HepG2 (cell line): Measurements from ENCODE around the gene KCNK7. TPM values are rescaled to one million over a fixed set of nuclear protein-coding genes. Genes with fewer than 3 reads are reported as not detected.

Source experiments
- ATF7-NPFF ChIP-seq: sonication (generic); formaldehyde crosslinking; IDR thresholded peaks from 2 replicates; pipeline ENCODE4 v1.8.1; 2023; ENCODE audit warnings: mild to moderate bottlenecking, low read depth, missing genetic modification reagents, moderate library complexity
- ETV5 ChIP-seq: IDR thresholded peaks from 2 replicates; pipeline ENCODE4 v1.6.1; 2018; ENCODE audit warnings: missing biosample characterization, missing genetic modification reagents, inconsistent platforms, borderline replicate concordance
- HOMEZ ChIP-seq: IDR thresholded peaks from 2 replicates; pipeline ENCODE4 v1.6.1; 2016; ENCODE audit warnings: low read depth
- KAT7 ChIP-seq: IDR thresholded peaks from 2 replicates; pipeline ENCODE4 v1.6.1; 2018; ENCODE audit warnings: borderline replicate concordance, missing compliant biosample characterization
- NR1H2 ChIP-seq: sonication (generic); formaldehyde crosslinking; IDR thresholded peaks from 2 replicates; pipeline ENCODE4 v1.8.1; 2022; ENCODE audit warnings: low read depth, missing genetic modification reagents, borderline replicate concordance
- PHF5A ChIP-seq: IDR thresholded peaks from one replicate; pipeline ENCODE4 v1.6.1; 2018; ENCODE audit warnings: low read depth, missing genetic modification reagents; ENCODE audit not compliant: unreplicated experiment
- RBM39 ChIP-seq: fragments of 200-400 bp; formaldehyde crosslinking; IDR thresholded peaks from one replicate; pipeline ENCODE4 v1.6.1; 2018; ENCODE audit warnings: antibody characterized with exemption, mild to moderate bottlenecking, low read depth, low read length; ENCODE audit not compliant: poor library complexity, severe bottlenecking
- RFXAP ChIP-seq: sonication (generic); formaldehyde crosslinking; IDR thresholded peaks from 2 replicates; pipeline ENCODE4 v1.4.0; 2020; ENCODE audit warnings: missing genetic modification reagents, borderline replicate concordance
- SATB2 ChIP-seq: sonication (generic); formaldehyde crosslinking; IDR thresholded peaks from 2 replicates; pipeline ENCODE4 v1.5.0; 2020; ENCODE audit warnings: missing genetic modification reagents
- SOX6 ChIP-seq, 2 experiments: fragments of 450-650 bp in 1 of 2; sonication (generic) in 1 of 2; formaldehyde crosslinking in 1 of 2; IDR thresholded peaks; 2 replicates each; pipeline versions ENCODE4 v1.4.0 to v1.6.1; 2017 to 2020; ENCODE audit warnings: antibody characterized with exemption in 1 of 2, mild to moderate bottlenecking in 1 of 2, missing genetic modification reagents in 1 of 2
- TFE3 ChIP-seq: IDR thresholded peaks from 2 replicates; pipeline ENCODE4 v1.6.1; 2016
- ZFX ChIP-seq: sonication (generic); formaldehyde crosslinking; IDR thresholded peaks from 2 replicates; pipeline ENCODE4 v1.4.0; 2020; ENCODE audit warnings: mild to moderate bottlenecking, low read depth, missing genetic modification reagents, moderate library complexity
- ZNF335 ChIP-seq: sonication (generic); formaldehyde crosslinking; IDR thresholded peaks from 2 replicates; pipeline ENCODE4 v1.4.0; 2020; ENCODE audit warnings: missing genetic modification reagents
- ZNF547 ChIP-seq: sonication (generic); formaldehyde crosslinking; IDR thresholded peaks from 2 replicates; pipeline ENCODE4 v1.5.1; 2020; ENCODE audit warnings: mild to moderate bottlenecking, missing genetic modification reagents
- ZNF605 ChIP-seq: sonication (generic); formaldehyde crosslinking; IDR thresholded peaks from 2 replicates; pipeline ENCODE4 v1.8.0; 2022; ENCODE audit warnings: mild to moderate bottlenecking, missing genetic modification reagents
- ZNF776 ChIP-seq: sonication (generic); formaldehyde crosslinking; IDR thresholded peaks from 2 replicates; pipeline ENCODE4 v1.4.0; 2020; ENCODE audit warnings: mild to moderate bottlenecking, missing genetic modification reagents
- polyA plus RNA-seq, 8 experiments: library from polyadenylated mRNA; depleted of rRNA in 3 of 8; stranded (reverse) in 7 of 8; unstranded in 1 of 8; fragments of >200 nt; fragmentation: Illumina TruSeq in 4 of 8; extraction: Trizol in 4 of 8; gene quantifications; 2 replicates each; pipeline versions ENCODE4 v1.2.1 to v1.2.3, GENCODE V29; 2011 to 2016; ENCODE audit warnings: low read depth in 4 of 8, missing spikeins in 1 of 8, mixed read lengths in 1 of 8; ENCODE audit not compliant: insufficient read depth in 1 of 8
- total RNA-seq, 5 experiments: library from RNA; depleted of rRNA; stranded (reverse); fragments of >200 nt; fragmentation: Illumina TruSeq; extraction: Trizol; gene quantifications; 2 replicates each; pipeline ENCODE4 v1.2.3, GENCODE V29; 2016; ENCODE audit warnings: low read depth in 1 of 5
- TF ChIP-seq, protein P1 (sequence below): sonication (generic); formaldehyde crosslinking; IDR thresholded peaks from 2 replicates; pipeline ENCODE4 v1.4.0; 2020; ENCODE audit warnings: missing genetic modification reagents, borderline replicate concordance
- TF ChIP-seq, protein P2 (sequence below): sonication (generic); formaldehyde crosslinking; IDR thresholded peaks from 2 replicates; pipeline ENCODE4 v1.4.0; 2020; ENCODE audit warnings: missing genetic modification reagents

KCNK7 gene
- total and polyA plus RNA-seq, 2 of the 13 experiments (the other 11 are each of a cell fraction or from before 2014, with no cell fraction given): 0.11 TPM; not detected in 1

- no peak for TF ChIP-seq HOMEZ
- TF ChIP-seq ZNF776: no peak
- TF ChIP-seq ZNF605 (CRISPR knock-in tag): 0 out of 2 replicates have a peak, but pooled peaks have one; percentile 51
- TF ChIP-seq KAT7 (CRISPR knock-in tag): no peak
- no peak for TF ChIP-seq RFXAP (CRISPR knock-in tag)
- TF ChIP-seq SATB2 (CRISPR knock-in tag): no peak
- no peak for TF ChIP-seq ETV5 (CRISPR knock-in tag)
- no peak for TF ChIP-seq PHF5A (CRISPR knock-in tag)
- TF ChIP-seq, protein P1, sequence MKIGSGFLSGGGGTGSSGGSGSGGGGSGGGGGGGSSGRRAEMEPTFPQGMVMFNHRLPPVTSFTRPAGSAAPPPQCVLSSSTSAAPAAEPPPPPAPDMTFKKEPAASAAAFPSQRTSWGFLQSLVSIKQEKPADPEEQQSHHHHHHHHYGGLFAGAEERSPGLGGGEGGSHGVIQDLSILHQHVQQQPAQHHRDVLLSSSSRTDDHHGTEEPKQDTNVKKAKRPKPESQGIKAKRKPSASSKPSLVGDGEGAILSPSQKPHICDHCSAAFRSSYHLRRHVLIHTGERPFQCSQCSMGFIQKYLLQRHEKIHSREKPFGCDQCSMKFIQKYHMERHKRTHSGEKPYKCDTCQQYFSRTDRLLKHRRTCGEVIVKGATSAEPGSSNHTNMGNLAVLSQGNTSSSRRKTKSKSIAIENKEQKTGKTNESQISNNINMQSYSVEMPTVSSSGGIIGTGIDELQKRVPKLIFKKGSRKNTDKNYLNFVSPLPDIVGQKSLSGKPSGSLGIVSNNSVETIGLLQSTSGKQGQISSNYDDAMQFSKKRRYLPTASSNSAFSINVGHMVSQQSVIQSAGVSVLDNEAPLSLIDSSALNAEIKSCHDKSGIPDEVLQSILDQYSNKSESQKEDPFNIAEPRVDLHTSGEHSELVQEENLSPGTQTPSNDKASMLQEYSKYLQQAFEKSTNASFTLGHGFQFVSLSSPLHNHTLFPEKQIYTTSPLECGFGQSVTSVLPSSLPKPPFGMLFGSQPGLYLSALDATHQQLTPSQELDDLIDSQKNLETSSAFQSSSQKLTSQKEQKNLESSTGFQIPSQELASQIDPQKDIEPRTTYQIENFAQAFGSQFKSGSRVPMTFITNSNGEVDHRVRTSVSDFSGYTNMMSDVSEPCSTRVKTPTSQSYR (CRISPR knock-in tag): peak; percentile 61; the same call in 1 of the 2 replicates
- TF ChIP-seq, protein P2, sequence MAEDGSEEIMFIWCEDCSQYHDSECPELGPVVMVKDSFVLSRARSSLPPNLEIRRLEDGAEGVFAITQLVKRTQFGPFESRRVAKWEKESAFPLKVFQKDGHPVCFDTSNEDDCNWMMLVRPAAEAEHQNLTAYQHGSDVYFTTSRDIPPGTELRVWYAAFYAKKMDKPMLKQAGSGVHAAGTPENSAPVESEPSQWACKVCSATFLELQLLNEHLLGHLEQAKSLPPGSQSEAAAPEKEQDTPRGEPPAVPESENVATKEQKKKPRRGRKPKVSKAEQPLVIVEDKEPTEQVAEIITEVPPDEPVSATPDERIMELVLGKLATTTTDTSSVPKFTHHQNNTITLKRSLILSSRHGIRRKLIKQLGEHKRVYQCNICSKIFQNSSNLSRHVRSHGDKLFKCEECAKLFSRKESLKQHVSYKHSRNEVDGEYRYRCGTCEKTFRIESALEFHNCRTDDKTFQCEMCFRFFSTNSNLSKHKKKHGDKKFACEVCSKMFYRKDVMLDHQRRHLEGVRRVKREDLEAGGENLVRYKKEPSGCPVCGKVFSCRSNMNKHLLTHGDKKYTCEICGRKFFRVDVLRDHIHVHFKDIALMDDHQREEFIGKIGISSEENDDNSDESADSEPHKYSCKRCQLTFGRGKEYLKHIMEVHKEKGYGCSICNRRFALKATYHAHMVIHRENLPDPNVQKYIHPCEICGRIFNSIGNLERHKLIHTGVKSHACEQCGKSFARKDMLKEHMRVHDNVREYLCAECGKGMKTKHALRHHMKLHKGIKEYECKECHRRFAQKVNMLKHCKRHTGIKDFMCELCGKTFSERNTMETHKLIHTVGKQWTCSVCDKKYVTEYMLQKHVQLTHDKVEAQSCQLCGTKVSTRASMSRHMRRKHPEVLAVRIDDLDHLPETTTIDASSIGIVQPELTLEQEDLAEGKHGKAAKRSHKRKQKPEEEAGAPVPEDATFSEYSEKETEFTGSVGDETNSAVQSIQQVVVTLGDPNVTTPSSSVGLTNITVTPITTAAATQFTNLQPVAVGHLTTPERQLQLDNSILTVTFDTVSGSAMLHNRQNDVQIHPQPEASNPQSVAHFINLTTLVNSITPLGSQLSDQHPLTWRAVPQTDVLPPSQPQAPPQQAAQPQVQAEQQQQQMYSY (CRISPR knock-in tag): no peak
- TF ChIP-seq ZFX (CRISPR knock-in tag): peak; percentile 85
- no peak for TF ChIP-seq NR1H2
- no peak for TF ChIP-seq ZNF335 (CRISPR knock-in tag)
- no peak; the same call in 1 of the 2 replicates for TF ChIP-seq ZNF547 (CRISPR knock-in tag)
- TF ChIP-seq ATF7-NPFF (CRISPR knock-in tag): 0 out of 2 replicates have a peak, but pooled peaks have one; percentile 40
- TF ChIP-seq RBM39: peak; percentile 57
- TF ChIP-seq TFE3 (CRISPR knock-in tag): no peak
- TF ChIP-seq SOX6 (IDR thresholded peaks at IDR 0.05): no peak
- no peak for TF ChIP-seq SOX6 (CRISPR knock-in tag; IDR thresholded peaks at IDR 0.05)
Observed at GRCh38 chr11:65558002-65558929, 37.3 kb downstream of the KCNK7 start, which contains the start of gene LTBP3 (continued).
